ENCODE data around the gene ZNF385B.

The ZNF385B gene

GRCh38 chr2:179543361-179543901 lies 318.0 kb downstream of the ZNF385B start:
- DNase-seq: peak; percentile 91

GRCh38 chr2:179541586-179541985 lies 319.8 kb downstream of the ZNF385B start:
- no peak for DNase-seq

GRCh38 chr2:179539124-179539511 lies 322.3 kb downstream of the ZNF385B start:
- no peak for DNase-seq

GRCh38 chr2:179538406-179539123 lies 322.8 kb downstream of the ZNF385B start:
- peak; percentile 46 for DNase-seq

GRCh38 chr2:179536185-179536584 lies 325.2 kb downstream of the ZNF385B start:
- peak; percentile 38 for DNase-seq

GRCh38 chr2:179533875-179534274 lies 327.5 kb downstream of the ZNF385B start:
- DNase-seq: no peak

- no peak for DNase-seq
Measured at GRCh38 chr2:179532863-179533278, 328.5 kb downstream of the ZNF385B start.

- no peak for DNase-seq
Measured at GRCh38 chr2:179528576-179529069, 332.8 kb downstream of the ZNF385B start.

GRCh38 chr2:179525340-179525739 lies 336.1 kb downstream of the ZNF385B start:
- no peak for DNase-seq

- no peak for DNase-seq
Measured at GRCh38 chr2:179524809-179525339, 336.5 kb downstream of the ZNF385B start.

- DNase-seq: no peak
Measured at GRCh38 chr2:179521944-179522343, 339.5 kb downstream of the ZNF385B start.

GRCh38 chr2:179518830-179519229 lies 342.6 kb downstream of the ZNF385B start:
- DNase-seq: no peak

- DNase-seq: no peak
Measured at GRCh38 chr2:179513181-179513580, 348.2 kb downstream of the ZNF385B start.

- no peak for DNase-seq
Measured at GRCh38 chr2:179512281-179513035, 349.0 kb downstream of the ZNF385B start.

GRCh38 chr2:179511105-179511789 lies 350.2 kb downstream of the ZNF385B start:
- no peak for DNase-seq

GRCh38 chr2:179495315-179495714 lies 366.1 kb downstream of the ZNF385B start:
- DNase-seq: no peak

GRCh38 chr2:179488563-179488962 lies 372.8 kb downstream of the ZNF385B start:
- DNase-seq: no peak

- no peak for DNase-seq
Measured at GRCh38 chr2:179487010-179487731, 374.2 kb downstream of the ZNF385B start.

- no peak for DNase-seq
Measured at GRCh38 chr2:179483131-179483530, 378.3 kb downstream of the ZNF385B start.

GRCh38 chr2:179479947-179480346 lies 381.5 kb downstream of the ZNF385B start:
- peak; percentile 7 for DNase-seq

- no peak for DNase-seq
Measured at GRCh38 chr2:179478771-179479170, 382.6 kb downstream of the ZNF385B start.

- DNase-seq: peak; percentile 7
Measured at GRCh38 chr2:179470992-179471391, 390.4 kb downstream of the ZNF385B start.

Data from fibroblast of skin of right quadriceps (primary cell).